Spleen (tissue), 7 donors: ENCODE results near the gene MUC2.

ENCODE experiments used
- POLR2A ChIP-seq, 3 donors: fragments of 450-650 bp; IDR thresholded peaks; one replicate each; pipeline ENCODE4 v1.5.1; 2017; ENCODE audit warnings: antibody characterized with exemption in 3 of 3, mild to moderate bottlenecking in 1 of 3
- POLR2AphosphoS5 ChIP-seq, 3 donors: sonication (generic); formaldehyde crosslinking; IDR thresholded peaks; one replicate each; pipeline ENCODE4 v1.5.1; 2017; ENCODE audit warnings: antibody characterized with exemption in 3 of 3
- TF ChIP-seq, protein P1 (sequence below), 11 experiments: fragments of 200-600 bp in 7 of 11; fragments of 450-650 bp in 4 of 11; sonication (generic) in 4 of 11; IDR thresholded peaks in 8 of 11; conservative IDR thresholded peaks in 3 of 11; 1 replicate in 7 of 11; 2 replicates in 4 of 11; pipeline versions ENCODE4 v1.4.0 to v1.8.0; 2016 to 2021; ENCODE audit warnings: antibody characterized with exemption in 11 of 11, inconsistent platforms in 4 of 11, mild to moderate bottlenecking in 1 of 11
- donor health status: DM: no; HTN: no; CAD: no; lungs with moderate emphysema.
- donor health status: DM: no; HTN: no; CAD: no.
- donor health status: DM: no; HTN: no; CAD: no.

DNA sequence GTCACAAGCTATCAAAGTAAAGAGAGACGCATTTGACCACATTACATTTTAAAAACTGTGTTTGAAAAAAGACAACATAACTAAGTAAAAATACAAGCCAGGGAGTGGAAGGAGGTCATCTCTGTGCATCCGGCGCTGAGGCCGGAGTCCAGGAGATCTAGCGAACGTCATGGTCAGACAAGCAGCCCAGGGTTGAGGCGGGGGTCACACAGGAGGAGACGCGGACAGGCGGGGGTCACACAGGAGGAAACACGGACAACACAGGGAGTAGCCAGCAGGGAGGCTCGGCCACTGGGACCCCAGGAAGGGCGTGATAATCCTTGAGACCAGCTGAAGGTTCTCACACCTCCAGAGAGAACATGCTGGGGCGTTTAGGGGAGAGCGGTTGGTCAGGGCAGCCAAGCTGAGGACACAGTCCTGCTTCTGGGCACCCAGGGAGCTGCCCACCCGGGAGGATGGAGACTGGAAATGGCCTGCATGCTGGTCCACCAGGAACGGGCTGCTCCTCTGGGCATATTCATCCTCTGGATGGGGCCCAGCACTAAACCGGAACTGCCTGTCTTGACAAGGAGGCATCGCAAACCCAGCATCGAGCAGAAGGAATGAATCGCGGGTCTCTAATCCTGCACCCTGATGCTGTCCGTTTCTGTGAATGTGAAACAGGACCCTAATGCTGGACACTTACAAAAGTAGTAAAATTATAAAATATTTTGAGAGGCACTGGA is 42.2 kb downstream of the MUC2 start:
- TF ChIP-seq, protein P1, sequence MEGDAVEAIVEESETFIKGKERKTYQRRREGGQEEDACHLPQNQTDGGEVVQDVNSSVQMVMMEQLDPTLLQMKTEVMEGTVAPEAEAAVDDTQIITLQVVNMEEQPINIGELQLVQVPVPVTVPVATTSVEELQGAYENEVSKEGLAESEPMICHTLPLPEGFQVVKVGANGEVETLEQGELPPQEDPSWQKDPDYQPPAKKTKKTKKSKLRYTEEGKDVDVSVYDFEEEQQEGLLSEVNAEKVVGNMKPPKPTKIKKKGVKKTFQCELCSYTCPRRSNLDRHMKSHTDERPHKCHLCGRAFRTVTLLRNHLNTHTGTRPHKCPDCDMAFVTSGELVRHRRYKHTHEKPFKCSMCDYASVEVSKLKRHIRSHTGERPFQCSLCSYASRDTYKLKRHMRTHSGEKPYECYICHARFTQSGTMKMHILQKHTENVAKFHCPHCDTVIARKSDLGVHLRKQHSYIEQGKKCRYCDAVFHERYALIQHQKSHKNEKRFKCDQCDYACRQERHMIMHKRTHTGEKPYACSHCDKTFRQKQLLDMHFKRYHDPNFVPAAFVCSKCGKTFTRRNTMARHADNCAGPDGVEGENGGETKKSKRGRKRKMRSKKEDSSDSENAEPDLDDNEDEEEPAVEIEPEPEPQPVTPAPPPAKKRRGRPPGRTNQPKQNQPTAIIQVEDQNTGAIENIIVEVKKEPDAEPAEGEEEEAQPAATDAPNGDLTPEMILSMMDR (IDR thresholded peaks at IDR 0.05 in 8 of 11, conservative IDR thresholded peaks at IDR 0.05 in 3 of 11) = no peak
- TF ChIP-seq POLR2A (IDR thresholded peaks at IDR 0.05) (no peak), POLR2AphosphoS5 (IDR thresholded peaks at IDR 0.05) (no peak)
